RWPE2 (cell line): ENCODE measurements around the gene SLC6A9.

ENCODE experiments used
- ATAC-seq: fragments of 200-7000 bp; cut with Tn5 transposase; 3 replicates; pipeline ENCODE4 v1.9.1; 2021; ENCODE audit warnings: low read depth
- DNase-seq: peaks from one replicate; pipeline ENCODE4 v3.0.0-alpha.2; 2020; ENCODE audit warnings: low spot score
- H3K27ac ChIP-seq: fragments of 450-650 bp; 2 replicates; pipeline ENCODE4 v1.5.1; 2017; ENCODE audit warnings: mild to moderate bottlenecking; ENCODE audit not compliant: poor library complexity, severe bottlenecking
- H3K27me3 ChIP-seq: fragments of 250-450 bp; sonication (Bioruptor Pico); 2 replicates; pipeline ENCODE4 v1.5.1; 2021; ENCODE audit warnings: mild to moderate bottlenecking, moderate library complexity; ENCODE audit not compliant: insufficient read depth, poor library complexity, severe bottlenecking
- H3K36me3 ChIP-seq: fragments of 250-450 bp; sonication (Bioruptor Pico); 2 replicates; pipeline ENCODE4 v1.5.1; 2020; ENCODE audit warnings: low read depth, mild to moderate bottlenecking, moderate library complexity
- H3K4me1 ChIP-seq: fragments of 250-450 bp; sonication (Bioruptor Pico); 2 replicates; pipeline ENCODE4 v1.5.1; 2021; ENCODE audit warnings: mild to moderate bottlenecking, moderate library complexity; ENCODE audit not compliant: insufficient read depth, poor library complexity, severe bottlenecking
- H3K4me3 ChIP-seq: fragments of 250-450 bp; sonication (Bioruptor Pico); 2 replicates; pipeline ENCODE4 v1.5.1; 2021; ENCODE audit warnings: mild to moderate bottlenecking, moderate library complexity; ENCODE audit not compliant: severe bottlenecking
- H3K9me3 ChIP-seq: fragments of 250-450 bp; sonication (Bioruptor Pico); 2 replicates; pipeline ENCODE4 v1.5.1; 2021; ENCODE audit warnings: mild to moderate bottlenecking, moderate library complexity; ENCODE audit not compliant: severe bottlenecking
- TF ChIP-seq, protein P1 (sequence below): fragments of 450-650 bp; IDR thresholded peaks from one replicate; pipeline ENCODE4 v1.5.1; 2017; ENCODE audit warnings: mild to moderate bottlenecking, moderate library complexity; ENCODE audit not compliant: poor library complexity, severe bottlenecking

The SLC6A9 gene

GRCh38 chr1:44010935-44011471, 20.3 kb downstream of the SLC6A9 start:
- Histone ChIP-seq H3K9me3 (no peaks in the 10 kb centered on the region), H3K36me3 (0 out of 2 replicates have a peak, but pooled peaks cover 2% of the 10 kb centered on the region)

DNA sequence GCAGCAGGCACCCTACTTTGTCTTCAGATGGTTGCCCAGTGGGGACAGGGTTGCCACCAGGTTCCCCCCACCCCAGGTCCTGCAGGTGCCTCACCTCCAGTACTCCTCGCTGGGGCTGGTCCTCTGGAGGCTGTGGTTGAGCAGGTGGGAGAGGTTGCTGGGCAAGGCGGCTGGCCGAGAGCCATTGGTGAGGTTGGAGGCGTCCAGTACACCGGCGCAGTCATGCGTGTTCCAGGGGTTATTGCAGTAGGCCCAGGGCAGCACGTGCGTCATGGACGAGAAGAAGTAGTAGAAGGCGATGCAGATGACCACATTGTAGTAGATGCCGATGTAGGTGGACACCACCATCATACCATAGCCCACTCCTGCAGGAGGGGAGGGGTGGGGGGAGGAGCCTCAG, 23.0 kb downstream of the SLC6A9 start:
- Histone ChIP-seq H3K27ac (no peak overlapping the region), H3K27me3 (no peaks in the 10 kb centered on the region), H3K4me1 (no peaks in the 10 kb centered on the region), H3K4me3 (no peak overlapping the region), H3K9me3 (no peaks in the 10 kb centered on the region), H3K36me3 (peaks cover 13% of the 10 kb centered on the region; the same call in 1 of the 2 replicates)
- DNase-seq = no peak
- TF ChIP-seq, protein P1, sequence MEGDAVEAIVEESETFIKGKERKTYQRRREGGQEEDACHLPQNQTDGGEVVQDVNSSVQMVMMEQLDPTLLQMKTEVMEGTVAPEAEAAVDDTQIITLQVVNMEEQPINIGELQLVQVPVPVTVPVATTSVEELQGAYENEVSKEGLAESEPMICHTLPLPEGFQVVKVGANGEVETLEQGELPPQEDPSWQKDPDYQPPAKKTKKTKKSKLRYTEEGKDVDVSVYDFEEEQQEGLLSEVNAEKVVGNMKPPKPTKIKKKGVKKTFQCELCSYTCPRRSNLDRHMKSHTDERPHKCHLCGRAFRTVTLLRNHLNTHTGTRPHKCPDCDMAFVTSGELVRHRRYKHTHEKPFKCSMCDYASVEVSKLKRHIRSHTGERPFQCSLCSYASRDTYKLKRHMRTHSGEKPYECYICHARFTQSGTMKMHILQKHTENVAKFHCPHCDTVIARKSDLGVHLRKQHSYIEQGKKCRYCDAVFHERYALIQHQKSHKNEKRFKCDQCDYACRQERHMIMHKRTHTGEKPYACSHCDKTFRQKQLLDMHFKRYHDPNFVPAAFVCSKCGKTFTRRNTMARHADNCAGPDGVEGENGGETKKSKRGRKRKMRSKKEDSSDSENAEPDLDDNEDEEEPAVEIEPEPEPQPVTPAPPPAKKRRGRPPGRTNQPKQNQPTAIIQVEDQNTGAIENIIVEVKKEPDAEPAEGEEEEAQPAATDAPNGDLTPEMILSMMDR = no peak
- no peak for ATAC-seq

More at GRCh38 chr1:44010935-44011471, 20.3 kb downstream of the SLC6A9 start:
- DNase-seq = no peak
- ATAC-seq = no peak
- Histone ChIP-seq H3K4me1 (no peaks in the 10 kb centered on the region), H3K27ac (no peak overlapping the region), H3K27me3 (no peaks in the 10 kb centered on the region), H3K4me3 (no peak overlapping the region)
- TF ChIP-seq, protein P1 = no peak

DNA sequence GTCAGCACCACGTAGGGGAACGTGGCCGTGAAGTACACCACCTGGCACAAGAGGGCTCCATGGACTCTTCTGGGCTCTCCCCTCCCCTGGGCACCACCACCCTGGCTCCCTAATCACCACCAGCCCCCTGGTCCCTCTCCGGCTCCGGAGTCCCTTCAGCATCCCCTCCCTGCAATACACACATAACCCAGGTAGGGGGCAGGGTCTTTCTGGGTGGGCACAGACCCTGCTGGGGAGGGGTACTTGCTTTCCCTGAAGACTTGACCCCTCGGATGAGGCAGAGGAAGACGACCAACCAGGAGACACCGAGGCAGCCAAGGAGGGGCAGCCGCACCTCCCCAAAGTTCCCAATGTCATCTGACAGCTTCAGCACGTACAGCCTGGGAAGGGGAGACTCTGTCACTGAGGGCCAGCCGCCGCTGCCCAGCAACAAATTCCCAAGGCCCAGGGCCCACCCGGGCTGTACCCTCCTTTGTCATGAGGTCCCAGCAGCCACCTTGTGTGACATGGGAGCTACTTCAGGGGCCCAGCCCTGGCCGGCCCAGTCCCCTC, 28.6 kb downstream of the SLC6A9 start:
- TF ChIP-seq, protein P1 = no peak
- no peaks in the 10 kb centered on the region for H3K9me3 ChIP-seq
- ATAC-seq = no peak
- peaks cover 13% of the 10 kb centered on the region; the same call in 1 of the 2 replicates for H3K36me3 ChIP-seq
- no peak overlapping the region for H3K4me3 ChIP-seq
- DNase-seq = no peak
- no peaks in the 10 kb centered on the region for H3K27me3 ChIP-seq
- no peaks in the 10 kb centered on the region for H3K4me1 ChIP-seq
- no peak overlapping the region for H3K27ac ChIP-seq

GRCh38 chr1:44002165-44002564, 29.1 kb downstream of the SLC6A9 start:
- TF ChIP-seq, protein P1 = no peak
- DNase-seq (no peak), ATAC-seq (no peak)

DNA sequence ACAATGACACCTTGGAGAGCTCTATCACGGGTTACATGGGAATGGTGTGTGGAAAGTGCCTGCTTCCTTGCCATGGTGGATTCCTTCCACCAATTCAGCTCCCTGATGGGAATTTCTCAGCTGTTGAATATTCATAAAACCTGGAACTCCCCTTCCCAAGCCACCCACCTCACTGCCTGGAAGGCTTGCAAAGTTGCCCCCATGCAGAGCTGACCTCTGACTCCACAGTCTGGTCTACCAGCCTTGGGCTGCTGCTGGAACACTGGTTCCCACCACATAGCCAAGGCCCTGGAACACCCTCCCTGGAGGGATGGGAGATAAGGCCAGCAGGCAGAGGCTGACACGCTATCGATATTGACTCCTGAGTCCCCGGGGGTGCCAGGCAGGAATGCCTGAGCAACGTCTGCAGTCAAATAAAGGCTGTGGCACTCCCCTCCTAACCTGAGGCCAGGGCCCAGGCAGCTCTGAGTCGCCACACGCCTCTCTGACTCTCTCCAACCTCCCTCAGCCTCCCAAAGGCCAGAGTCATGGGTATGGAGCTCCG, 31.1 kb downstream of the SLC6A9 start:
- Histone ChIP-seq H3K36me3 (peaks cover 8% of the 10 kb centered on the region; the same call in 1 of the 2 replicates), H3K4me1 (no peaks in the 10 kb centered on the region), H3K4me3 (no peak overlapping the region), H3K27ac (no peak overlapping the region), H3K27me3 (no peaks in the 10 kb centered on the region), H3K9me3 (no peaks in the 10 kb centered on the region)
- ATAC-seq (no peak), DNase-seq (no peak)
- TF ChIP-seq, protein P1 = no peak

More at GRCh38 chr1:44002165-44002564, 29.1 kb downstream of the SLC6A9 start:
- H3K27me3 ChIP-seq = no peaks in the 10 kb centered on the region
- H3K4me1 ChIP-seq = no peaks in the 10 kb centered on the region
- peaks cover 13% of the 10 kb centered on the region; the same call in 1 of the 2 replicates for H3K36me3 ChIP-seq
- no peak overlapping the region for H3K4me3 ChIP-seq
- H3K27ac ChIP-seq = no peak overlapping the region
- no peaks in the 10 kb centered on the region for H3K9me3 ChIP-seq
